ENCODE data around the gene OR6K6.

OR6K6 gene

GRCh38 chr1:158728510-158729225, 25.9 kb upstream of the OR6K6 start:
- no peak for TF ChIP-seq REST (IDR thresholded peaks at IDR 0.05; ENCODE audit: insufficient read depth in 1 of 2, low read depth in 2 of 2, low read length in 2 of 2)
- no peak for TF ChIP-seq FOXP2 (optimal IDR thresholded peaks at IDR 0.05; ENCODE audit: borderline replicate concordance, extremely low read depth, extremely low read length, insufficient read depth)
- TF ChIP-seq TAF1 (IDR thresholded peaks at IDR 0.05; ENCODE audit: borderline replicate concordance, insufficient read depth, low read length) = no peak
- no peak for TF ChIP-seq SIN3A (IDR thresholded peaks at IDR 0.05; ENCODE audit: borderline replicate concordance, insufficient read depth, low read length)
- no peak for TF ChIP-seq POLR2AphosphoS5 (IDR thresholded peaks at IDR 0.05; ENCODE audit: low read depth, low read length)

- TF ChIP-seq REST (IDR thresholded peaks at IDR 0.05; ENCODE audit: insufficient read depth in 1 of 2, low read depth in 2 of 2, low read length in 2 of 2) (no peak), POLR2AphosphoS5 (IDR thresholded peaks at IDR 0.05; ENCODE audit: low read depth, low read length) (no peak), TAF1 (IDR thresholded peaks at IDR 0.05; ENCODE audit: borderline replicate concordance, insufficient read depth, low read length) (no peak), FOXP2 (optimal IDR thresholded peaks at IDR 0.05; ENCODE audit: borderline replicate concordance, extremely low read depth, extremely low read length, insufficient read depth) (no peak), SIN3A (IDR thresholded peaks at IDR 0.05; ENCODE audit: borderline replicate concordance, insufficient read depth, low read length) (no peak)
Observed at GRCh38 chr1:158730453-158730852, 24.1 kb upstream of the OR6K6 start.

- TF ChIP-seq SIN3A (IDR thresholded peaks at IDR 0.05; ENCODE audit: borderline replicate concordance, insufficient read depth, low read length) (no peak), REST (IDR thresholded peaks at IDR 0.05; ENCODE audit: insufficient read depth in 1 of 2, low read depth in 2 of 2, low read length in 2 of 2) (no peak), FOXP2 (optimal IDR thresholded peaks at IDR 0.05; ENCODE audit: borderline replicate concordance, extremely low read depth, extremely low read length, insufficient read depth) (no peak), POLR2AphosphoS5 (IDR thresholded peaks at IDR 0.05; ENCODE audit: low read depth, low read length) (no peak), TAF1 (IDR thresholded peaks at IDR 0.05; ENCODE audit: borderline replicate concordance, insufficient read depth, low read length) (no peak)
Observed at GRCh38 chr1:158731707-158732106, 22.8 kb upstream of the OR6K6 start.

- no peak for TF ChIP-seq SIN3A (IDR thresholded peaks at IDR 0.05; ENCODE audit: borderline replicate concordance, insufficient read depth, low read length)
- no peak for TF ChIP-seq FOXP2 (optimal IDR thresholded peaks at IDR 0.05; ENCODE audit: borderline replicate concordance, extremely low read depth, extremely low read length, insufficient read depth)
- TF ChIP-seq TAF1 (IDR thresholded peaks at IDR 0.05; ENCODE audit: borderline replicate concordance, insufficient read depth, low read length) = no peak
- TF ChIP-seq POLR2AphosphoS5 (IDR thresholded peaks at IDR 0.05; ENCODE audit: low read depth, low read length) = no peak
- no peak for TF ChIP-seq REST (IDR thresholded peaks at IDR 0.05; ENCODE audit: insufficient read depth in 1 of 2, low read depth in 2 of 2, low read length in 2 of 2)
Observed at GRCh38 chr1:158732524-158732923, 22.0 kb upstream of the OR6K6 start.

Data from PFSK-1 (cell line).